SKM-1 treated with dmso at 0.1 percent for 144 hours (cell line): Measurements from ENCODE around the gene ASPHD1.
A peak's percentile ranks its signal among the peaks of the same experiment; 100 is the strongest.
"Not testable (repeated sequence)": the region's sequence is repeated elsewhere in the genome, so short reads cannot be mapped to it uniquely, and the experiment has no call there.

Experiments used
- DNase-seq: peaks from one replicate; lab custom pipeline; 2025; ENCODE audit not compliant: unreplicated experiment; lab: John Stamatoyannopoulos, UW

The ASPHD1 gene

GRCh38 chr16:29907973-29908372, 7.7 kb downstream of the ASPHD1 start:
- no peak for DNase-seq

- no peak for DNase-seq
These were observed 8.5 kb downstream of the ASPHD1 start for GRCh38 chr16:29908719-29909220.

GRCh38 chr16:29909391-29909790, 9.1 kb downstream of the ASPHD1 start:
- DNase-seq = peak; percentile 27

GRCh38 chr16:29909851-29910250, 9.6 kb downstream of the ASPHD1 start:
- not testable (repeated sequence) for DNase-seq

DNA sequence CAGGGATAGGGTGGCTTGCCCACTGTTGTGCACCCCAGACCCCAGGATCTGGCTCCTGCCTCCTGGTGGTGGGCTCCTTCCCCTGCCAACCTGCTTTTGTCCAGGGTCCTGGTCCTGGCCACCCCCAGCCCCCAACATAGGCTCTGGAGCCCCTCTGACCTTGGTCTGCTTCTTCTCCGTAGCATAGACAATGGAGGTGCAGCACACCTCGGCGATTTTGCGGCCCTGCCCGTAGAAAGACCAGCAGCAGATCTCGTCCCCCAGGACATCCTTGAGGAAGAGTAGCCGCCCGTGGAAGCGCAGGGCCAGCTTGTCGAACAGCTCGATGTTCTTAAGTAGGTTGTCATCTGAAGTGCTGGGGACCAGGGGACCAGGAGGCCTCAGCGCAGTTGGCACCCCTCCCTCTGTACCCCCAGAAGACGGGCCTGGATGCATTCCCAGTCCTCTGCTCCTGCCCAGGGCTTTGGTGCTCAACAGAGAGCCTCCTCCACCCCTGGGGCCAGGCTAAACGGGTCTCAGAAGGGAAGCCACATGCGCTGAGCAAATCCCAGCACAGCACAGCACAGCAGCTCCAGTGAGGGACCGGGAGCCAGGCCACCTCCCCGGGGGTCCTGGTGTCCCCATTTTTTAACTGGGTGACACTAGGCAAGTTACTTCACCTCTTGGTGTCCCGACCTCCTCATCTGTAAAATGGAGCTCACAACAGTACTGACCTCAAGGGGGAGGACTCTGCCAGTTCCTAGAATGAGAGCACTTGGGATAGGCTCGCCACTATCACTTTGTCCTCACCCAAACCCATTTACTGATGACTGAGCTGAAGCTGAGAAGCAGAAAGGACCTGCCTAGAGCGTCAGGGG, 10.8 kb downstream of the ASPHD1 start:
- DNase-seq = no peak

- no peak for DNase-seq
These were observed 11.4 kb downstream of the ASPHD1 start for GRCh38 chr16:29911676-29912010.

DNA sequence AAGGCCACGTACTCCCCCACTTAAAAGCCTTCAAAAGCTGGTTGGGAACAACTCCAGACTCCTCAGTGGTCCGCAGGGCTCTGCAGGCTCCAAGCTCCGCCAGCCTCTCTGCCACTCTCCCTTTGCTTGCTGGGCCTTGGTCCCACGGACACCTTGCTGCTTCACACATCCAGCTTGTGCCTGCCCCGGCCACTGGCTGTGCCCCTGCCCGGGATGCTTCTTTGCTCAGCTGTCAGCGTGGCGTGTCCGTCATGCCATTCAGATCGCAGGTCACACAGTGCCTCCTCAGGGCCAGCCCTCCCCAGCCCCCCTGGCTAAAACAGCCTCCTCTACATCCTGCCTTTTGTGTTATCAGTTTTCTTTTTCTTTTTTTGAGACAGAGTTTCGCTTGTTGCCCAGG, 11.8 kb downstream of the ASPHD1 start:
- no peak for DNase-seq

DNA sequence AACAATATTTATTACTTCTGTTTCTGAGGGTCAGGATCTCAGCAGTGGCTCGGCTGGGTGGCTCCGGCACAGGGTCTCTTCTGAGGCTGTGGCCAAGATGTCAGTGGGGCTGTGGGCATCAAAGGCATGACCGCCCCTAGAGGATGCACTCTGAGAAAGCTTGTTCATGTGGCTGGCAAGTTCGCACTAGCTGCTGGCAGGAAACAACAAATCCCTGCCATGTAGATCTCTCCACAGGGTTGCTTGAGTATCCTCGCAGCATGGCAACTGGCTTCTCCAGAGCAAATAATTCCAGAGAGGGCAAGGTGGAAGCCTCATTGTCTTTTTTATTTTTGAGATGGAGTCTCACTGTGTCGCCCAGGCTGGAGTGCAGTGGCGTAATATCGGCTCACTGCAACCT, 13.2 kb downstream of the ASPHD1 start:
- no peak for DNase-seq

- DNase-seq = no peak
These were observed 15.4 kb downstream of the ASPHD1 start for GRCh38 chr16:29915590-29916247.

DNA sequence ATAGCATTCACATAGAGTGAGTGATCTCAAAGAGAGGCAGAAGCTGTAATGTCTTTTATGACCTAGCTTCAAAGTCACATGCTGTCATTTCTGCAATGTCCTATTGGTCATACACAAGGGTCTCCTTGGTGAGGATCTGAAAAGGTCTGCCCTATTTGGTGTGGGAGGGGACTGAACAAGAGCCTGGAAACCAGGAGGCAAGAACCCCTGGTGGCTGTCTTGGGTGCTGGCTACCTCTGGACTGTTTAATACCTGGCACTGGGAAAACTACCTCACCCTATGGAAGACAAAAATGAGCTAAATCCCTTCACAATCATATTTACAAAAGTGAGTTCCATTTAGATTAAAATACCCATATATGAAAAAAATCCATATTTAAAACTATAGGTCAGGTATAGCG, 16.7 kb downstream of the ASPHD1 start:
- DNase-seq = no peak

- no peak for DNase-seq
These were observed 20.2 kb downstream of the ASPHD1 start for GRCh38 chr16:29920288-29921033.

GRCh38 chr16:29921034-29921385, 20.7 kb downstream of the ASPHD1 start:
- no peak for DNase-seq

- DNase-seq = no peak
These were observed 22.0 kb downstream of the ASPHD1 start for GRCh38 chr16:29922326-29922725.

GRCh38 chr16:29922986-29923501, 22.8 kb downstream of the ASPHD1 start:
- DNase-seq = no peak

DNA sequence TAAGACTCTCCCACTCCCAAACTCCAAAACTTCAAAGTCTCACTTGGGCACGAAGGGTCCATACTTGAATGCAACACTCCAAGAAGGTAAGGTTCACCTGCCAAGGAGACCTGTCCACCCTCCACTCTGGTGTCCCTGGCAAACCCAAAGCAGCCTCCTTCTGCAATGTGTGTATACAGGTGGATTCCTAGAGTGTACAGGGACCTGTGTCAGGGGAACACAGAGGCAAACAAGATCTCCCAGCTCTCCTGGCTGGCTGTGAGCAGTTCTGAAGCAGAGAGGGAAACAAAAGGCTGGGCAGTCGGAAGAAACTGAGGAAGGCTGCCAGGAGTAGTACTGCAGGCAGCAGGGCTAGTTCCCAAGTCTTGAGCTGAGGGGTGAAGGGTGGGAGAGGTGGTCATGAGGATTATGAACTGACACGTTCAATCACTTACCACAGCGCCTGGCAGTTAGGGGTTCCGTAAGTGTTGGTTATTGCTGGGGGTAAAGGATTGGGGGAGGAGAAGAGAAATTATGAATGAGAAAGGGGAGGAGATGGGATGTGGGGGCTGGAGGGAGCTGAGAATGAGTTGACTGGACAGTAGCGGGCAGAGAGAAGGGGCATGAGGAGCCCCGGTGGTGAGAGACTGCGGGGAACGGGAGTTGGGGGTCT, 24.9 kb downstream of the ASPHD1 start:
- DNase-seq = no peak

DNA sequence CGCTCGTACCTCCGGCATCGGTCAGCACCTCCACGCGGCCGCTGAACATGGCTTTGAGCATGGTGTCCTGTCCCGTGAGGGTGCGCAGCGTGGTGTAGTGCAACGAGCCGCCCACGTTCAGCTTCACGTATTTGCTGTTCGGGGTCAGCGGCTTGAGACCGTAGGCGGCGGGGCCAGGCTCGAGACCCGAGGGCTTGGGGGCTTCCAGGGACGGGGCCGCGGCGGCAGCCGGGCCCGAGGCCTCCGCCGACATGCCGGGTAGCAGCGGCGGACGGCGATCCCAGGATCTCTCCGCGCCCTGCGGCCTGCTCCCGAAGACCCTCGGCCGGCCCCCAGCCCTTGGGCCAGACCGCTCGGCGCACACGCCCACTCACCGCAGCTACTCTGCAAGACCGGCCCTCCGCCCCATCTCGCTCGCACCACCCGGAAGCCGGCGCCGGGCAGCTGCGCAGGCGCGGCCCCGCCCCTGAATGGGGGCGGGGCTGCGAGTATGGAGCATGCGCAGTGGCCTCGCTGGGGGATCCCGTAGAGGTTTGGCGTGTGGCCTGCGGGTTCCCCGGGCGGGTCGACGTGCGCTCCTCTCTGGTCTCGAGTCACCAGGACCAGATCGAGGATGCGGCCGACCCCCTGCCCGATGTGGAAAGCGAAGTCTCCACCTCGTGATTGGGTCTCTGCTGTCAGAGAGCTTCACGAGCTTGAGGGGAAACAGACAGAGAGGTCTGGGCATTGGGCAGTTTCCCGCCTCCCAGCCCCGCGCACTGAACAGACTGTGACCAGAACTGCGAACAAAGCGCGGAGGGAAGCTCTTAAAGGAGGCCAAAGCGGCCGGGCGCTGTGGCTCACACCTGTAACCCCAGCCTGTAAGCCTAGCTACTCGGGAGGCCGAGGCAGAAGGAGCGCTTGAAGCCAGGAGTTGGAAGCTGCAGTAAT, 25.8 kb downstream of the ASPHD1 start, which contains the start of gene KCTD13:
Gene KCTD13 (minus strand): TSS at position 446 of the 930 bp plus-strand sequence. CDS start 193 bp downstream, at position 253.
- peak; percentile 68 for DNase-seq

GRCh38 chr16:29926711-29927052, 26.4 kb downstream of the ASPHD1 start:
- no peak for DNase-seq

DNA sequence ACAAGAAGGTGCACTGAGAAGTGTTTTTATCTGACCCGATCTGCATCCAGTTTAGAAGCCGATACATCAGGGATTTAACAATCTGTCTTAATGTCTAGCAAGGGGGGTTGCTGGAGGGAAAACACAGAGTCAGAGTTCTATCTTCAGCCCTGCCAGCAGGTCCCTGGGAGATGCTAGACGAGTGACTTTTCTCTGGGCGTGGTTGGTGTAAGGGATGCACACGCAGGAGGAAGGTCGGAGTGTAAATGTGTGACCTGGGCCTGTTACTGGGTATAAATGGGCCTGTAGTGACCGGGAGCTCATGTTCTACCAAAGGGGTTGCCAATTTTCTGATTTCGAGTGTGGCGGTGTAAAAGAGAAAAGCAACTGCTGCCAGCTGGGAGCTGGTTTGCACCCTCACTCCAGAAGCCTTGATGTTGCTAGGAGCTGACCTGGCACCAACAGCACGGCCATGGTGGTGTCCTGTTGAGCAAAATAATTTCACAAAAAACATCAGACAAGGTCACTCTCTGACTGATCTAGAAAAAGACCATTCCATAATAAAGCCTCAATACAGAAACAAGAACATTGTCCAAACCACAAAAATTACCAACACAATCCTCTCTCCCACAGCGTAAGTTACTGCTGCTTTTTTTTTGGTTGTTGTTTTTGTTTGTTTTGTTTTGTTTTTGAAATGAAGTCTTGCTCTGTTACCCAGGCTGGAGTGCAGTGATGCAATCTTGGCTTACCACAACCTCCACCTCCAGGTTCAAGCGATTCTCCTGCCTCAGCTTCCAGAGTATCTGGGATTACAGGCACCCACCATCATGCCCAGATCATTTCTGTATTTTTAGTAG, 27.0 kb downstream of the ASPHD1 start:
- no peak for DNase-seq

- DNase-seq = not testable (repeated sequence)
These were observed 31.5 kb downstream of the ASPHD1 start for GRCh38 chr16:29931750-29932149.
